ENCODE data around the gene CSNK2A1.

DNA sequence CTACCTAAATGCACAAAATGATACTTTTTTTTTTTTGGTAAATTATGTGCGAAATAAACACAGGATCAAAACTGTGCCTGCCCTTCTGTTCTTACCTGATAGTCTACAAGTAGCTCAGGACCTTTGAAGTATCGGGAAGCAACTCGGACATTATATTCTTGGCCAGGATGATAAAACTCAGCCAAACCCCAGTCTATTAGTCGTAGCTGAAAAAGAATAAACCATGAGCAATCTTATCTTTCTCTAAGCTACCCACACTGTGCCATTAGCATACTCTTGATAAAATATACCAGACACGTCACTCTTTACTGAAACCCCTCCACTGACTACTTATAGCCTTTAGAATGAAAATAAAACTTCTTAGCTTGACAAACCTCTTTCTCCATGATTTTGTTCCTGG lies 51.4 kb downstream of the CSNK2A1 start:
- TF ChIP-seq, protein P1, sequence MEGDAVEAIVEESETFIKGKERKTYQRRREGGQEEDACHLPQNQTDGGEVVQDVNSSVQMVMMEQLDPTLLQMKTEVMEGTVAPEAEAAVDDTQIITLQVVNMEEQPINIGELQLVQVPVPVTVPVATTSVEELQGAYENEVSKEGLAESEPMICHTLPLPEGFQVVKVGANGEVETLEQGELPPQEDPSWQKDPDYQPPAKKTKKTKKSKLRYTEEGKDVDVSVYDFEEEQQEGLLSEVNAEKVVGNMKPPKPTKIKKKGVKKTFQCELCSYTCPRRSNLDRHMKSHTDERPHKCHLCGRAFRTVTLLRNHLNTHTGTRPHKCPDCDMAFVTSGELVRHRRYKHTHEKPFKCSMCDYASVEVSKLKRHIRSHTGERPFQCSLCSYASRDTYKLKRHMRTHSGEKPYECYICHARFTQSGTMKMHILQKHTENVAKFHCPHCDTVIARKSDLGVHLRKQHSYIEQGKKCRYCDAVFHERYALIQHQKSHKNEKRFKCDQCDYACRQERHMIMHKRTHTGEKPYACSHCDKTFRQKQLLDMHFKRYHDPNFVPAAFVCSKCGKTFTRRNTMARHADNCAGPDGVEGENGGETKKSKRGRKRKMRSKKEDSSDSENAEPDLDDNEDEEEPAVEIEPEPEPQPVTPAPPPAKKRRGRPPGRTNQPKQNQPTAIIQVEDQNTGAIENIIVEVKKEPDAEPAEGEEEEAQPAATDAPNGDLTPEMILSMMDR (IDR thresholded peaks at IDR 0.05) = no peak
- TF ChIP-seq POLR2A (IDR thresholded peaks at IDR 0.05) = no peak

All from testis (tissue), 2 donors.